UCSD-AML1 (cell line): ENCODE data around the gene ZNF862.

Experiments used
- DNase-seq: peaks from one replicate; lab custom pipeline; 2025; ENCODE audit not compliant: unreplicated experiment; lab: John Stamatoyannopoulos, UW

Gene ZNF862

DNA sequence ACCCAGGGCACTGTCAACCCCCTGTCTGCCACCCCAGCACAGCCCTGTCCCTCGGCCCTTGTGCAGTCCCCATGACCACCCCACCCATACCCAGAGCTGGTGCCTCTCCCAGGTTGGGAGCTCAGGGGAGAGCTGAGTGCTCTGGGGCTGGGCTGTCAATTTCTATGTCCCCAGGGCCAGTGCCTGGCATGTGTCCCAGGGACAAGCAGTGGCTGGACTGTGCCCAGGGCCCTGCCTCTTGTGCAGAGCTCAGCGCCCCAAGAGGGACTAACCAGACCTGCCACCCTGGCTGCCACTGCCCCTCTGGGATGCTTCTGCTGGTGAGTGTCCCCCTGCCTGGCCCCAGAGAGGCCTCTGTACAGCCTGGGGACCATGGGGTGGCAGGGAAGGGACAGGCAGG is 29.0 kb upstream of the ZNF862 start:
- DNase-seq: no peak

DNA sequence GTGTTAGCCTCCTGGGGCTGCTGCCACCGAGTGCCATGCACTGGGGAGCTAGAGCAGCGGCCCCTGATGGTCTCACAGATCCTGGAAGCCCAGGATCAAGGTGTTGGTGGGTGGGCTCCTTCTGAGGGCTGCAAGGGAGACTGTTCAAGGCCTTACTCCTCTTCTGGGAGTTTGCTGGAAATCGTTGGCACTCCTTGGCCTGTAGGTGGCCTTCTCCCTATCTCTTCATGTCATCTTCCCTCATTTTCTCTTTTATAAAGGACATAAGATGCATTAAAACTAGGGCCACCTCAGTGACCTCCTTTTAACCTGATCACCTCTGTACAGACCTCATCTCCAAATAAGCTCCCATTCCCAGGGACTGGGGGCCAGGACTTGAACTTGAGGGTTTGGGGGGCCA is 27.0 kb upstream of the ZNF862 start:
- no peak for DNase-seq

DNA sequence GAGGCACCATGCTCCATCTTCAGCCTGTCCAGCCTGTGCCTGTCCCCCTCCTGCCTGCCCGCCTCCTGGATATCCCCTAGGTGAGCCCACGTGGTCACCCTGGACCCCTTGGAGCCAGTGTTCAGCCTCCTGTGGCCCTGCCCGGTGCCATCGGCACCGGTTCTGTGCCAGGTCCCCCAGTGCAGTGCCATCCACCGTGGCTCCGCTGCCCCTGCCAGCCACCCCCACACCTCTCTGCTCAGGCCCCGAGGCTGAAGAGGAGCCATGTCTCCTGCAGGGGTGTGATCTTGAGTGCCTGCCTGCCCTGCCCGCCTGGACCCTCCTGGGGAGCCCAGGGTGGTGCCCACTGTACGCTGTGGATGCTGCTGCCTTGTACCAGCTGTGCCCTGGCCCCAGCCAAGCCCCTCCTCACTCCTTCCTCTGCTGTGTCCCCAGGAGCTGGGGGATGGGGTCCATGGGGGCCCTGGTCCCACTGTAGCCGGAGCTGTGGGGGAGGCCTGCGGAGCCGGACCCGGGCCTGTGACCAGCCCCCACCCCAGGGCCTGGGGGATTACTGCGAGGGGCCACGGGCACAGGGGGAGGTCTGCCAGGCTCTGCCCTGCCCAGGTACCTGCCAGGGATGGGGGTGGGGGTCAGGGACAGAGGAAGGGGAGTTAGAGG is 26.2 kb upstream of the ZNF862 start:
- no peak for DNase-seq

DNA sequence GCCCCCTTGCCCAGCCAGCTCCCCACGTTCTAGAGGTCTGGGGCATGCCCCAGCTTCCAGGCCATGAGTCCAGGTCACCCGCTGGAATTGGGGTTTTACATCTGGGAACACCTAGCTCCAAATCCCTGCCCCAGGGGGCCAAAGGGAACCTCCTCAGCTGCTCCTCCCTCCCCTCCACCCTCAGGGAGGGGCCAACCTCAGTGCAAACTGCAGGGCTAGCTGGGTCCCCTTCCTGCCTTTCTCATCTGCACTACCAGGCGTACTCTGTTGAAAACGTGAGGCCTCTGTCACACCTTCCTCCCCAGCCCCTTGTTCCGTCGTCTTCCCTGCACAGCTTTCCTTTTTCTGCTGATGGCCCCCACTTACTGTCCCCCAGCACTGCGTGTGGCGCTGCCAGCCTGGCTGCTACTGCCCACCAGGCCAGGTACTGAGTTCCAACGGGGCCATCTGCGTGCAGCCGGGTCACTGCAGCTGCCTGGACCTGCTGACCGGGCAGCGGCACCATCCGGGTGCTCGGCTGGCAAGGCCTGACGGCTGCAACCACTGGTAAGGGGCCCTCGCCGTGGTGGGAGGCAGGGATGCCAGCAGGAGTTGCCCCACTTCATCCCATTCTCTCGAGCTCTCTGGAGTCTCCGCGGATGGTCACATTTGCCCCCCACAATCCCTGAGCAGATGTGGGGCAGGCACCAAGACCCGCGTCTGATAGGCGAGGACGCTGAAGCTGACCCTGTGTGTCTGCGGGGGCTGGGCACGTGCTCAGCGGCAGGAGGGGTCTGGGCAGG is 24.7 kb upstream of the ZNF862 start:
- DNase-seq: no peak

DNA sequence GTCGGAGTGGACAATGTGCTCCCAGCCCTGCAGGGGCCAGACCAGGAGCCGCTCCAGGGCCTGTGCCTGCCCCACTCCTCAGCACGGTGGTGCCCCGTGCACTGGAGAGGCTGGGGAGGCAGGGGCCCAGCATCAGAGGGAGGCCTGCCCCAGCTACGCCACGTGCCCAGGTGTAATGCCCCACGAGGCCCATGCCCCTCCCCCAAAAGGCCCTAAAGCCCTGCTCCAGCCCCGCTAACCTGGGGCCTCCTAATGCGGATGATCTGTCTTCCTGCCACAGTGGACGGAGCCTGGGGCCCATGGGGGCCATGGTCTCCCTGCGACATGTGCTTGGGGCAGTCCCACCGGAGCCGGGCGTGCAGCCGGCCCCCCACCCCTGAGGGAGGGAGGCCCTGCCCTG is 23.7 kb upstream of the ZNF862 start:
- DNase-seq: no peak

DNA sequence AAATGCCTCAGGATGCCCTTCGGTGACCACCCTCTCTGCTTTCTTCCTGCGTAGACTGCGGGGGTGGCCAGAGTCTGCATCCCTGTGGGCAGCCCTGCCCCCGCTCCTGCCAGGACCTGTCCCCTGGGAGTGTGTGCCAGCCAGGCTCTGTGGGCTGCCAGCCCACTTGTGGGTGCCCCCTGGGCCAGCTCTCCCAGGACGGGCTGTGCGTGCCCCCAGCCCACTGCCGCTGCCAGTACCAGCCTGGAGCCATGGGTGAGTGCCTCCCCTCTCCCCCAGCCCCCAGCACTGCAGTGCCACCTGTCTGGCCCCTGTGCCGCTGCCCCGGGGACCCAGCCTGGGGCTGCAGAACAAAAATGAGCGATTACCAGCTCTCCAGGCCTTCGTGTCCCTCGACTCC is 23.1 kb upstream of the ZNF862 start:
- no peak for DNase-seq

DNA sequence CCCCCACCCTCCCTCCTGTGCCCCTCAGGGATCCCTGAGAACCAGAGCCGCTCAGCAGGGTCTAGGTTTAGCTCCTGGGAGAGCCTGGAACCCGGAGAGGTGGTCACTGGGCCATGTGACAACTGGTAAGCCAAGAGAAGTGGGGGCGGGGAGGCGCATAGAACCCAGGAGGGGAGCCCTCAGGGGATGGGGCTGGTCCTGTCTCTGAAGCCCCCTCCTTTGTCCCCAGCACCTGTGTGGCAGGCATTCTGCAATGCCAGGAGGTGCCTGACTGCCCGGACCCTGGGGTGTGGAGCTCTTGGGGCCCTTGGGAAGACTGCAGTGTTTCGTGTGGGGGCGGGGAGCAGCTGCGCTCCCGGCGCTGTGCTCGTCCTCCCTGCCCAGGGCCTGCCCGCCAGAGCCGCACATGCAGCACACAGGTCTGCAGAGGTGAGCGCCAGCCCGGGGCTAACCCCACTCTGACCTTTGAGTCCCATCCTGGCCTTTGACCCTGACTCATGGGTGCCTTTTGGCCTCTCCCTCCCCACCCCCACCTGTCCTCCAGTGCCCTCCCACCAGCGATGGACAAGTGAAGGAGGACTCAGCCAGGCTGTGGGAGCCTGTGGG is 22.4 kb upstream of the ZNF862 start:
- no peak for DNase-seq

DNA sequence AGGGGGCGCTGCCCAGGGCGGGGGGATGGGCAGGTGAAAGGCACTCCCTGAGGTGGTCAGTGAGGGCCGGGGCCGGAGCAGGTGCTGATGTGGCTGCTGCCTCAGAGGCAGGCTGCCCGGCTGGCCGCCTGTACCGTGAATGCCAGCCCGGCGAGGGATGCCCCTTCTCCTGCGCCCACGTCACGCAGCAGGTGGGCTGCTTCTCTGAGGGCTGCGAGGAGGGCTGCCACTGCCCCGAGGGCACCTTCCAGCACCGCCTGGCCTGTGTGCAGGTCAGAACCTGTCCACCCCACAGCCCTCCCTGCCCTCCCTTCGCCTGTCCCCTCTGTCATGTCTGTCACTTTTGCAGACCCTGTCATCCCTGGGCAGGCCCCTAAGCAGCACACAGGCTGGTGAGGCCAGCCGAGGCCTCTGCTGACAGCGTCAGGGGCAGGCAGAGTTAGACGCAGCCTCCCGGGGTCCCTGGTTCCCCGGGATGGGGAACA is 21.9 kb upstream of the ZNF862 start:
- DNase-seq: no peak

DNA sequence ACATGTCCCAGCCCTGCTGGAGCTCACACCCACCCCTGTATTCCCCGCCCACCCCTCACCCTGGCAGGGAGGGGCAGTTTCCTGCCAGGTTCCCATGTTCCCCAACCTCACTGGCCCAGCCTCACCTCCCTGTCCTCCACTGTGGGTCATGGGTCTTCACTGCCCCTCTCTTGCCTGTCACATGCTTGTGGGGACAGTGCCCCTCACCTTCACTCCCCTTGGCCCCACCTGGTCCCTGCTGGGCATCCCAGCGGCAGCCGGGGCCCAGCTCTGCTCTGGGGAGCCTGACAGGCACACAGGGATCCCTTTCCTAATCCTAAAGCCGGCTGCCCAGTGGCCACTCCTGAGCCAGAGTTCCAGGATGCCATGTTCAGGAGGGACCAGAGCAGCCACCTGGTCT is 21.4 kb upstream of the ZNF862 start:
- DNase-seq: no peak

DNA sequence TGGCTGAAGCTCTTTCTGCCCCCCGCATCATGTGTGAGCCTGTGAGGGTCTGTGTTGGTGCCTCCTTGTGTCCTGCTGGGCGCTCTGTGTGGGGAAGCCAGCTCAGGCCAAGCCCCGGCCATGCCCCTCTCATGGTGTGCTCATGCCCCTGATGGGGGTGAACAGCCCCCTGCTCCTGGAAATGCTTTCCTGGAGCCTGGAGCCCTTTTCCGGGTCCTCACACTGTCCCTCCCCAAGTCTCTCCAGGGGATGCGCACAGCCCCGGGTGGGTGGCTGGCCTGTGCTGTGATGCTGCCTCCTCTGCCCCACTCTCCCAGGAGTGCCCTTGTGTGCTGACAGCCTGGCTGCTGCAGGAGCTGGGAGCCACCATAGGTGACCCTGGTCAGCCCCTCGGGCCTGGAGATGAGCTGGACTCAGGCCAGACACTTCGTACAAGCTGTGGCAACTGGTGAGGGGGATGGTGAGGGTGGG is 20.8 kb upstream of the ZNF862 start:
- DNase-seq: no peak

DNA sequence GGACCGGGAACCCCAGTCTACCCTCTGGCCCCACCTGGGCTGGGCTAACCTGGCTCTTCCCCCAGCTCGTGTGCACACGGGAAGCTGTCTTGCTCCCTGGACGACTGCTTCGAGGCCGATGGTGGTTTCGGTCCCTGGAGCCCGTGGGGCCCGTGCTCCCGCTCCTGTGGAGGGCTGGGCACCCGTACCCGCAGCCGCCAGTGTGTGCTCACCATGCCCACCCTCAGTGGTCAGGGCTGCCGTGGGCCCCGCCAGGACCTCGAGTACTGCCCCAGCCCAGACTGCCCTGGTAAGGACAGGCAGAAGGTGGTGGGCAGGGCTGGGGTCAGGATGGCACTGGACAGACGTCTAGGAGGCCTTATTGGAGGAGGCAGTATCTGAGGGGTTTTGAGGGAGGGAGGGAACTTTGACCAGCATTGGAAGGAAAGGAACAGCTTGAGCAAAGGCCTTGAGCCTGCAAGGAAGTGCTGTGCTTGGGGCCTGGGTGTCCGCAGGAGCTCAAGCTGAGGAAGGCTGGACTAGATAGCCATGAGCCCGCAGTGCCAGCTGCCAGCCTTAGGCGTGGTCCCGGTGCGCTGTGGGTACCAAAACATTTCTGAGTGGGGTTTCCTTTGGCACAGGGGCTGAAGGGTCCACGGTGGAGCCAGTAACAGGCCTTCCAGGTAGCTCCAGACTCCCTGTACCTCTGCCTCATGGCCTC is 20.2 kb upstream of the ZNF862 start:
- no peak for DNase-seq

DNA sequence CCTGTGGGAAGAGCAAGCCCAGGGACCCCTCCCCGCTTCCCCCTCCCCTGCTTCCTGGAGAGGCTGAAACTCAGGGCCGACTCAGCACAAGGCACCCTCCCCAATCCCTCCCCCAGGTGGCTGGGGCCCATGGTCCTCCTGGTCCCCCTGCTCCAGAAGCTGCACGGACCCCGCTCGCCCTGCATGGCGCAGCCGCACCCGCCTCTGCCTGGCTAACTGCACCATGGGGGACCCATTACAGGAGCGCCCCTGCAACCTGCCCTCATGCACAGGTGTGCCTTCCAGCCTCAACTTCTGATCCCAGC is 19.7 kb upstream of the ZNF862 start:
- no peak for DNase-seq

DNA sequence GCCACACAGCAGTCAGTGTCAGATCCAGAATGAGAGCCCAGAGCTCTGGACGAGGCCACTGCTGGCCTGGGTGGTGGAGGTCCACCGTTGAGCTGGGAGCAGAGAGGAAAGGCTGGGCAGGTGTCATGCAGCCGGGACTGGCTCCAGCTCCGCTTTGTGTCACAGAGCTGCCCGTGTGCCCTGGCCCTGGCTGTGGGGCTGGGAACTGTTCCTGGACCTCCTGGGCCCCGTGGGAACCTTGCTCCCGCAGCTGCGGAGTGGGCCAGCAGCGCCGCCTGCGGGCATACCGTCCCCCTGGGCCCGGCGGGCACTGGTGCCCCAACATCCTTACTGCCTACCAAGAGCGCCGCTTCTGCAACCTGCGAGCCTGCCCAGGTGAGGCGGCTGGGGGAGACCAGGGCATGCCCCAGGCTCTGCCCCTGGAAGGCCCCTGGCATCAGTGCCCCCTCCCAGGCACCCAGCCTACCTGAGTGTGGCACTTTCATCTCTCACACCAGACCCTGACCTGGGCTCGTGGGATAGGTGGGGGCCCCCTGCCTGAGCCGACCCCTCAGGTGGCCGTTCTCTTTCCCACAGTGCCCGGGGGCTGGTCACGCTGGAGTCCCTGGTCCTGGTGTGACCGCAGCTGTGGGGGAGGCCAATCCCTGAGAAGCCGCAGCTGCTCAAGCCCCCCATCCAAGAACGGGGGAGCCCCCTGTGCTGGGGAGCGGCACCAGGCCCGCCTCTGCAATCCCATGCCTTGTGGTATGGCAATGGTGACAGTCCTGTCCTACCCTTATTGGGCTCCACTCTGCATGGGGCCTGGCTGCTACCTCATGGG is 18.8 kb upstream of the ZNF862 start:
- DNase-seq: no peak

DNA sequence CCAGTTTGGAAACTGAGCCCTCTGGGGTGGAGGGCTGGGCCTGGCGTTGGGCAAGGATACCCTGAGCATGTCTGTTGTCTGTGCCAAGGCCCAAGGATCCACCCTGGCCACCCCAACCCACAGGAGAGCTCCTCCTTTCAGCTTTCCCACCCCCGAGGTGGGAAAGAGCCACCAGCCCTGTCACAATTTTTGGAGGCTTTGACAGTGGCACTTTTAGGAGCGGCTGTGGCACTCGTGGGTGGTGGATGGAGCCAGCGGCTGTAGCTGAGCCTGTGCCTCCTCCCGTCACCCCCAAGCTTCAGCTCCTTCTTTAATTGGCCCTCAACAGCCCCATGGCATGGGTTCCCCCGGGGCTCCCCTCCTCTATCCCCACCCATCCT is 18.2 kb upstream of the ZNF862 start:
- DNase-seq: no peak

DNA sequence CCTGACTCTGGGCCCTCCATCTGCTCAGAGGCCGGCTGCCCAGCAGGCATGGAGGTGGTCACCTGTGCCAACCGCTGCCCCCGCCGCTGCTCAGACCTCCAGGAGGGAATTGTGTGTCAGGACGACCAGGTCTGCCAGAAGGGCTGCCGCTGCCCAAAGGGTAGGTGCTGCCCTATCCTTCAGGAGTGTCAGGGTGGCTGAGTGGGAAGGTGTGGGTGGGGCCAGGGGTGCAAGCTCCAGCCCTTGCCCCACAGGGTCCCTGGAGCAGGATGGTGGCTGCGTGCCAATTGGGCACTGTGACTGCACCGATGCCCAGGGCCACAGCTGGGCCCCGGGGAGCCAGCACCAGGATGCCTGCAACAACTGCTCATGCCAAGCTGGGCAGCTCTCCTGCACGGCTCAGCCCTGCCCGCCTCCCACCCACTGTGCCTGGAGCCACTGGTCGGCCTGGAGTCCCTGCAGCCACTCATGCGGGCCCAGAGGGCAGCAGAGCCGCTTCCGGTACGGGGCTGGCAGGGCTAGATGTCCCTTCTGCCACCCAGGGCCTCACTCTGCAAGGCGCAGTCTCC is 17.5 kb upstream of the ZNF862 start:
- no peak for DNase-seq

DNA sequence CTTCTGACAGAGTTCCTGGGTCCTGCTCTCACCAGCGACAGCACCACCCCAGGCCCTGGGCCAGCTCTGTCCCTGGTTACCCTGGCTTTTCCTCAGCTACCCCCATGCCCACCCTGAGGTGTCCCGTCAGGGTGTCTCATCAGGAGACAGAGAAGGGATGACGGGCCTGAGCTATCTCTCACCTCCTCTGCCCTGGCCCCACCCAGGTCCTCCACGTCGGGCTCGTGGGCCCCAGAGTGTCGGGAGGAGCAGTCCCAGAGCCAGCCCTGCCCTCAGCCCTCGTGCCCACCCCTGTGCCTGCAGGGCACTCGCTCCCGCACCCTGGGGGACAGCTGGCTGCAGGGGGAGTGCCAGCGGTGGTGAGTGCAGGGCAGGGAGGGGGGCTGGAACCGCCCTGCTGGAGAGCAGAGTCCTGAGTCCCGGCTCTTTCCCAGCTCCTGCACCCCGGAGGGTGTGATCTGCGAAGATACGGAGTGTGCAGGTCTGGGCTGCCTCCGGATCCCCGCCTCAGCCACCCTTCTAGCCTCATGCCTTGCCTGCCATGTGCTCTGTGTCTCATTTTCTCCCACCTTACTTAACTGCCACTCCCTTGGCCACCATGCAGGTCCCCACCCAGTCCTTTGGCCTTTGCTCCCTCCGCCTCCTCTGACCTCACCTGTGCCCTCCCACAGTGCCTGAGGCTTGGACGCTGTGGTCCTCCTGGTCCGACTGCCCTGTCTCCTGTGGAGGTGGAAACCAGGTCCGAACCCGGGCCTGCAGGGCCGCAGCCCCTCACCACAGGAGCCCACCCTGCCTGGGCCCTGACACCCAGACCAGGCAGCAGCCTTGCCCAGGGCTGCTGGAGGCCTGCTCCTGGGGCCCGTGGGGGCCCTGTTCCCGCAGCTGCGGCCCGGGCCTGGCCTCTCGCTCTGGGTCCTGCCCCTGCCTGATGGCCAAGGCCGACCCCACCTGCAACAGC is 16.7 kb upstream of the ZNF862 start:
- no peak for DNase-seq

DNA sequence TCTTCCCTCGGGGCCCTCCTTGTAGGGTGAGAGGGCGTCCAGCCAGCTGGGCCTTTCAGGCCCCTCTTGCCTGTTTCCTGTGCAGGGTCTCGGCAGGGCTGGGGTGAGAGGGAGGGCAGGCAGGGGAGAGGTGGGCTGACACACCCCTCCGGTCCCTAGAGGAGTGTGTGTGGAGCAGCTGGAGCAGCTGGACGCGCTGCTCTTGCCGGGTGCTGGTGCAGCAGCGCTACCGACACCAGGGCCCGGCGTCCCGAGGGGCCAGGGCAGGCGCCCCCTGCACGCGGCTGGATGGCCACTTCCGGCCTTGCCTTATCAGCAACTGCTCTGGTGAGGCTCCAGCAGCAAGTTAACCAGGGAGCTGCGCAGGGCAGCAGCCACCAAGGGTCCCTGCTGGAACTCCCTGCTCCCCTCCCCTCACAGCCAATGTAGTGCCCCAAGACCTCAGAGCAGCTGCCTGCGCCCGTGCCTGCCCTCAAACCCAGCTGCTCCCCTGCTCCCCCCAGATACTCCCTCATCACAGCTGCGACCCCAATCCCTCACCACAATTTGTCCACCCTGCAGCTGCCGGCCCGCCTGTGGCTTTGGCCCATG is 15.7 kb upstream of the ZNF862 start:
- no peak for DNase-seq

DNA sequence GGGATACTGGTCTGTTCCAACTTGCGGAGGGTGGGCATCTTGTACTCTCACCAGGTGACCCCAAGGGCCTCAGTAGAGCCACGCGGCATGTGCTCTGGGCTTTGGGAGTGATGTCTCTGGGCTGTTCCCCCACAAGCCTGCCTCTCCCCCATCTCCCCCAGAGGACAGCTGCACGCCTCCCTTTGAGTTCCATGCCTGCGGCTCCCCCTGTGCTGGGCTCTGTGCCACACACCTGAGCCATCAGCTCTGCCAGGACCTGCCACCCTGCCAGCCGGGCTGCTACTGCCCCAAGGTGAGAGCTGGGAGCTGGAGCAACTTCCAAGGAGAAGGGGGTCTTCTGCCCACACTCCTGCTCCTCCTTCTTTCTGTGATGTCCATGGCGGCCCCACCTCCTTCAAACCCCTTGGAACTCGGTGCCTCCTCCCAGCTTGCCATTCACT is 15.0 kb upstream of the ZNF862 start:
- no peak for DNase-seq

DNA sequence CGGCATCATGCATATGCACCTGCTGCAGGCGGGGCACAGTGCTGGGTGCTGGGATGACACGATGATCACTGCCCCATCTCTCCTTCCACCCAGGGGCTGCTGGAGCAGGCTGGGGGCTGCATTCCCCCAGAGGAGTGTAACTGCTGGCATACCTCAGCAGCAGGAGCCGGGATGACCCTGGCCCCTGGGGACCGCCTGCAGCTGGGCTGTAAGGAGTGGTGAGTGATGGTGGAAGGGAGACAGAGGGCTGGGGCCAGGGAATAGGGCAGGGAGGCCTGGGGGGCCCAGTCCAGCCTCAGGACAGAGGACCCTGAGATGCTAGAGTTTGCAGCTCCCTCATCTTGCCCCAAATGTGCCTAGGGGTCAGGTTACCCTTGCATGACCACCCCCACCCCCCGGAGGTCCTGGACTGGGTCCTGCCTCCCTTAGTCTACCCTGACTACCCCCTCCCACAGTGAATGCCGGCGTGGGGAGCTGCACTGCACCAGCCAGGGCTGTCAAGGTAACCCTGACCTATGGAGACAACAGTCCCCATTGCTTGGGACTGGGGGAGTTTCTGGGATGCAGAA is 14.5 kb upstream of the ZNF862 start:
- DNase-seq: no peak
